Measurements from ENCODE around the gene MYO9B.

DNA sequence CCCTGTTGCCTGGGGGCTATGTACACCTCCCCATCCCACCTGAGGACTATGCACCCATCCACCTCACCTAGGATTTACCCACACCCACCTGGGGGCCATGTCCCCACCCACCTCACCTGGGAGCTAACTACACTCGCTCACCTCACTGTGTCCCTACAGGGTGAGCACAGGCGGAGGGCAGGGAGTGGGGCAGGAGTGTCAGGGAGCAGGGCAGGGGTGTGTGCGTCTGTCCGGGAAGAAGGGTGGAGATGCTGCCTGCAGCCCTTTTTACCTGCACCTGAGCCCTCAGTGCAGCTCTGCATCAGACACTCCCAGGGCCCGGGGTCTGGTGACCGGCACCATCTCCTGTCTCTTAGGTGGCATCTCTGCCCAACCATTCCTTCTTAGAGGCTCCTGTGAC, 38.4 kb upstream of the MYO9B start:
- TF ChIP-seq GATA2 (IDR thresholded peaks at IDR 0.05; ENCODE audit: low read depth, low read length) (no peak), GATA3 (IDR thresholded peaks at IDR 0.05; ENCODE audit: low read depth, low read length) (no peak)

Measured in SH-SY5Y (cell line).